H1 (cell line): Measurements from ENCODE around the gene BTBD16. TPM values are rescaled to one million over a fixed set of nuclear protein-coding genes. Genes with fewer than 3 reads are reported as not detected.

ENCODE experiments used
- CTCF ChIP-seq, 3 experiments: IDR thresholded peaks; 1 replicate in 2 of 3; 2 replicates in 1 of 3; pipeline versions ENCODE4 v1.5.1 to v1.6.1; 2011; ENCODE audit warnings: low read length in 3 of 3, mild to moderate bottlenecking in 3 of 3, inconsistent platforms in 2 of 3, low read depth in 1 of 3, moderate library complexity in 1 of 3; ENCODE audit not compliant: insufficient read depth in 1 of 3; ENCODE audit errors: control extremely low read depth in 1 of 3
- polyA plus RNA-seq, 7 experiments: library from polyadenylated mRNA; depleted of rRNA in 3 of 7; stranded (reverse) in 5 of 7; unstranded in 2 of 7; fragments of >200 nt in 5 of 7; fragments of 200-250 nt in 2 of 7; gene quantifications; 1 replicate in 5 of 7; 2 replicates in 1 of 7; 4 replicates in 1 of 7; pipeline versions ENCODE4 v1.2.1 to v1.2.3, GENCODE V29; 2011 to 2013; ENCODE audit warnings: missing spikeins in 2 of 7, mixed read lengths in 2 of 7
- total RNA-seq: library from RNA; stranded (reverse); fragmentation: NEBNext Ultra II Directional; extraction: Animal tissue kit (Norgen Biotek cat#: 25700); gene quantifications from 2 replicates; pipeline ENCODE4 v1.2.1, GENCODE V29; 2021

Gene BTBD16
- total and polyA plus RNA-seq, 2 of the 8 experiments (the other 6 are each of a cell fraction or from before 2014, with no cell fraction given) = 0.05 TPM; not detected in 1

DNA sequence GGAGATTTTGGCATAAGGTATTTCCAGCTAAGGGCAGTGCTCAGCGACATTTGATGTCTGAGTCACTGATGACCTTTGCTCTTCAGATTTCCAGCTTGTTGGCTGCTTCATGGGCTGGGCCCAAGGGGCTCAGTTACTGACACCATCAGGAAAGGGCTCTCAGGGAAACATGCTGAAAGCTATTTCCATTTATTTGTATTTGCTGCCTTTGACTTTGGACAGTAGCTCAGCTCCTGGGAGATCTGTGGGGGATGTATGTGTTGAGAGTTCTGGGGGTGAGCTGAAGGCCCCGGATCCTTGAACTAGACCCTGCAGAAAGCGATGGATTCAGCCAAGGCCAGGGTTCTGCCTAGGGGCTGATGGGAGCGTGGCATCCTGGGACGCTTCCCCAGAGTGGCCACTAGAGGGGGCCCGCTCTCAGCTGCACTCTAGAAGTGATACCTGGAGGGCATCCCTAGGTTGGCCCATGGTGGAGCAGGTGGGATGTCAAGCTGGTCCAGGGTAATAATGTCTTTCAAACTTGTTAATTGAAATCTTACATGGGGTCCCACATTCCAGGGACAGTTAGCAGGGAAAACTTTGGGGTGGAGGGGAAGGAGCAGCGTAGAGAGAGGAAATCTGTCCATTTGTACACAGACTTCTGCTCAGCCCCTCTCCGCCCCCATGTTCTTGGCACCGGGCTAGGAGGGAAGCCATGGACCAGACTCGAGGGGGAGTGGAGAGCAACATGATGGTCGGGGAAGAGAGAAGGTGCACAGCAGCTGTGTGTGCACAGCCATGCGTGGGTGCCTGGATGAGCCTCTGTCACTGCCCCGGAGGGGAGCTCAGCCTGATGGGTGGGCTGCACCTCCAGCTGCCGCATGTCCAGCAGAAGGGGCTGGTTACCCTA is 3.0 kb upstream of the BTBD16 start (continued):
- peak; percentile 88 to 95 (median 94) for TF ChIP-seq CTCF (IDR thresholded peaks at IDR 0.05; ENCODE audit: control extremely low read depth in 1 of 3, insufficient read depth in 1 of 3, low read depth in 1 of 3, low read length in 3 of 3)
